Measurements from ENCODE around the gene MSLN.

The MSLN gene

DNA sequence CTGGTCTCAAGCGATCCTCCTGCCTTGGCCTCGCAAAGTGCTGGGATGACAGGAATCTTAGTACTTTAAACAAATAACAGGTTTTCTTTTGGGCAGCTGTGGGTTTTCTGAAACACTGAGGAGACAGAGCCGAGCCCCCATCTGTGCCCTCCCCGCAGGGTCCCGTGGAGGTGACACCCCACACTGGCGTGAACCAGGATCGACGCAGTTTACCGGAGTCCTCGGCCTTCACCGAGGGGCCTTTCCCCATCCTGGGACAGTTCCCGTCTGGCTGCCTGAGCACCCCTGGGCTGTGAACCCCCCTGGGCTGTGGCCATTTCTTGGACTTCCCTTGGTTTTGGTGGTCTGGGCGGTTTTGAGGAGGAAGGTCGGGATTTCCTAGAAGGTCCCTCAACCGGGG lies 55.3 kb downstream of the MSLN start:
- H3K4me3 ChIP-seq (ENCODE audit: low read depth in 1 of 2, low read length in 2 of 2), result no peak overlapping the region
- DNase-seq, result no peak
- H3K27ac ChIP-seq (ENCODE audit: low read length), result no peak overlapping the region
- no peaks in the 10 kb centered on the region for H3K27me3 ChIP-seq (ENCODE audit: insufficient read depth, low read length, poor library complexity)
- H3K4me2 ChIP-seq (ENCODE audit: insufficient read depth, low read length), result no peak overlapping the region
- H3K4me1 ChIP-seq (ENCODE audit: insufficient read depth, low read length), result no peaks in the 10 kb centered on the region
- ATAC-seq (ENCODE audit: insufficient read depth, low read depth), result no peak
- TF ChIP-seq EZH2 (IDR thresholded peaks at IDR 0.05; ENCODE audit: borderline replicate concordance, low read depth, low read length, severe bottlenecking), result no peak
- TF ChIP-seq, protein P1, sequence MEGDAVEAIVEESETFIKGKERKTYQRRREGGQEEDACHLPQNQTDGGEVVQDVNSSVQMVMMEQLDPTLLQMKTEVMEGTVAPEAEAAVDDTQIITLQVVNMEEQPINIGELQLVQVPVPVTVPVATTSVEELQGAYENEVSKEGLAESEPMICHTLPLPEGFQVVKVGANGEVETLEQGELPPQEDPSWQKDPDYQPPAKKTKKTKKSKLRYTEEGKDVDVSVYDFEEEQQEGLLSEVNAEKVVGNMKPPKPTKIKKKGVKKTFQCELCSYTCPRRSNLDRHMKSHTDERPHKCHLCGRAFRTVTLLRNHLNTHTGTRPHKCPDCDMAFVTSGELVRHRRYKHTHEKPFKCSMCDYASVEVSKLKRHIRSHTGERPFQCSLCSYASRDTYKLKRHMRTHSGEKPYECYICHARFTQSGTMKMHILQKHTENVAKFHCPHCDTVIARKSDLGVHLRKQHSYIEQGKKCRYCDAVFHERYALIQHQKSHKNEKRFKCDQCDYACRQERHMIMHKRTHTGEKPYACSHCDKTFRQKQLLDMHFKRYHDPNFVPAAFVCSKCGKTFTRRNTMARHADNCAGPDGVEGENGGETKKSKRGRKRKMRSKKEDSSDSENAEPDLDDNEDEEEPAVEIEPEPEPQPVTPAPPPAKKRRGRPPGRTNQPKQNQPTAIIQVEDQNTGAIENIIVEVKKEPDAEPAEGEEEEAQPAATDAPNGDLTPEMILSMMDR (IDR thresholded peaks at IDR 0.05; ENCODE audit: borderline replicate concordance, extremely low read depth, low read length, poor library complexity, severe bottlenecking), result no peak
- H3K36me3 ChIP-seq (ENCODE audit: insufficient read depth, low read length), result no peaks in the 10 kb centered on the region
- H2AFZ ChIP-seq (ENCODE audit: low read depth, low read length), result no peak overlapping the region
- no peaks in the 10 kb centered on the region for H3K79me2 ChIP-seq (ENCODE audit: insufficient read depth, low read length)
- H3K9ac ChIP-seq (ENCODE audit: low read depth, low read length), result no peak overlapping the region
- H4K20me1 ChIP-seq (ENCODE audit: insufficient read depth, low read length), result no peaks in the 10 kb centered on the region
- no peaks in the 10 kb centered on the region for H3K9me3 ChIP-seq (ENCODE audit: insufficient read depth, low read length, severe bottlenecking)

DNA sequence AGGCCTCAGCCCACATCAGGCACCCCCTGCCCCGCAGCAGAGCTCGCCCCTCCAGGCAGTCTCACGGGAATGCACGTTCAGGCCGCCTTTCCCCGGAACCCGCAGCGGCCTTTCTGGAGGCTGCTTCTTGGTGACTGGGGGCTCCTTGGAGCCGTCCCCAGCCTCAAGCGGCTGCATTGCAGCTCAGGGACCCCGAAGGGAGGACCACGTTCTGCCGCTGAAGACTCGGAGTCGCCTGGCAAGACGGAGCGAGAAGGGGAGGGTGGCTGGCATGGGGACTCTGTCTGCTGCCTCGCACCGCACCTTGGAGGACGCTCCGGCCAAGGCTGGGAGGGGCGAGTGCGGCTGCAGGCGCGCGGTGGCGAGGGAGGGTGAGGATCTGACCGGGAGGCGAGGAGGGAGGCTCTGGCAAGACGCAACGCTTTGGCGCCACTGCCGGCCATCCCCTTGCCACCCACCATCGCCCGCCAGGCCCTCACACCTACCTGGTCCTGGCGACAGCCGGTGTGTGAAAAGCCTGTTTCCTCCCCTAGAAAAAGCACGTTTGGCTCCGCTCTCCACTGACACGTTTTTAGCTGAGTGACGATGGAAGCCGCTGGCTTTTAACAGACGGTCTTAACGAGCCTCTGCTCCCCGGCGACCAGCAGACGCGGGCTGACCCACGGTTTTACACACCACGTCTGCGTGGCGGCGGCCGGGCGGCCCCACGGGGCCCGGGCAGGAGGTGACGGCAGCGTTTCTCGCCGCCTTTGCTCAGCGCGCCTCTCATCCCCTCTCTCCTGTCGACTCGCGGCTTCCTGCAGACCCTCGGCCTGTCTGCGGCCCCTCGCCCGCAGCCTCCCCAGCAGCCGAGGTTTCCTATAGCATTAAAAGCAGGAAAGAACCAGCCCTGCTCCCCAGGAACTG lies 56.7 kb downstream of the MSLN start:
- no peak overlapping the region for H3K27ac ChIP-seq (ENCODE audit: low read length)
- no peak overlapping the region for H3K4me3 ChIP-seq (ENCODE audit: low read depth in 1 of 2, low read length in 2 of 2)
- H3K79me2 ChIP-seq (ENCODE audit: insufficient read depth, low read length), result no peaks in the 10 kb centered on the region
- no peaks in the 10 kb centered on the region for H3K9me3 ChIP-seq (ENCODE audit: insufficient read depth, low read length, severe bottlenecking)
- no peaks in the 10 kb centered on the region for H3K4me1 ChIP-seq (ENCODE audit: insufficient read depth, low read length)
- H3K4me2 ChIP-seq (ENCODE audit: insufficient read depth, low read length), result no peak overlapping the region
- TF ChIP-seq EZH2 (IDR thresholded peaks at IDR 0.05; ENCODE audit: borderline replicate concordance, low read depth, low read length, severe bottlenecking), result no peak
- TF ChIP-seq, protein P1 (IDR thresholded peaks at IDR 0.05; ENCODE audit: borderline replicate concordance, extremely low read depth, low read length, poor library complexity, severe bottlenecking), result no peak
- no peak overlapping the region for H3K9ac ChIP-seq (ENCODE audit: low read depth, low read length)
- ATAC-seq (ENCODE audit: insufficient read depth, low read depth) (no peak), DNase-seq (no peak)
- no peak overlapping the region for H2AFZ ChIP-seq (ENCODE audit: low read depth, low read length)
- no peaks in the 10 kb centered on the region for H4K20me1 ChIP-seq (ENCODE audit: insufficient read depth, low read length)
- H3K27me3 ChIP-seq (ENCODE audit: insufficient read depth, low read length, poor library complexity), result no peaks in the 10 kb centered on the region
- no peaks in the 10 kb centered on the region for H3K36me3 ChIP-seq (ENCODE audit: insufficient read depth, low read length)

DNA sequence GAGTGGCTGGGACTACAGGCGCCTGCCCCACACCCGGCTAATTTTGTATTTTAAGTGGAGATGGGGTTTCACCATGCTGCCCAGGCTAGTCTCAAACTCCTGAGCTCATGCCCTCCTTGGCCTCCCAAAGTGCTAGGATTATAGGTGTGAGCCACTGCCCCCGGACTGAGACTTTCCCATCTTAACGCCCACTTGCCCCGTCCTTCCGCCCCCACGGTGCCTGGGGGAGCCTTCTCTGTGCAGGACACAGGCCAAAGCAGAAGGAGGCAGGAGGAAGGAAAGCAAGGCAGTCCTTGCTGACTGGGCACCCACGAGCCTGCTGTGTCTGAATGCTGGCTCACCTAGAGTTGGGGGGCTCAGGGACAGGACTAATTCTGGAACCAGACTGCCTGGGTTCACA lies 57.6 kb downstream of the MSLN start:
- Histone ChIP-seq H3K27ac (ENCODE audit: low read length) (no peak overlapping the region), H3K36me3 (ENCODE audit: insufficient read depth, low read length) (no peaks in the 10 kb centered on the region), H3K9ac (ENCODE audit: low read depth, low read length) (no peak overlapping the region), H4K20me1 (ENCODE audit: insufficient read depth, low read length) (no peaks in the 10 kb centered on the region), H3K4me2 (ENCODE audit: insufficient read depth, low read length) (no peak overlapping the region), H2AFZ (ENCODE audit: low read depth, low read length) (no peak overlapping the region), H3K9me3 (ENCODE audit: insufficient read depth, low read length, severe bottlenecking) (no peaks in the 10 kb centered on the region), H3K27me3 (ENCODE audit: insufficient read depth, low read length, poor library complexity) (no peaks in the 10 kb centered on the region), H3K79me2 (ENCODE audit: insufficient read depth, low read length) (no peaks in the 10 kb centered on the region), H3K4me3 (ENCODE audit: low read depth in 1 of 2, low read length in 2 of 2) (no peak overlapping the region), H3K4me1 (ENCODE audit: insufficient read depth, low read length) (no peaks in the 10 kb centered on the region)
- ATAC-seq (ENCODE audit: insufficient read depth, low read depth), result no peak
- TF ChIP-seq, protein P1 (IDR thresholded peaks at IDR 0.05; ENCODE audit: borderline replicate concordance, extremely low read depth, low read length, poor library complexity, severe bottlenecking), result no peak
- no peak for TF ChIP-seq EZH2 (IDR thresholded peaks at IDR 0.05; ENCODE audit: borderline replicate concordance, low read depth, low read length, severe bottlenecking)
- no peak for DNase-seq
